Measurements from ENCODE around the gene GMPPB.
"Not testable (repeated sequence)": the region's sequence is repeated elsewhere in the genome, so short reads cannot be mapped to it uniquely, and the experiment has no call there.

Gene GMPPB

DNA sequence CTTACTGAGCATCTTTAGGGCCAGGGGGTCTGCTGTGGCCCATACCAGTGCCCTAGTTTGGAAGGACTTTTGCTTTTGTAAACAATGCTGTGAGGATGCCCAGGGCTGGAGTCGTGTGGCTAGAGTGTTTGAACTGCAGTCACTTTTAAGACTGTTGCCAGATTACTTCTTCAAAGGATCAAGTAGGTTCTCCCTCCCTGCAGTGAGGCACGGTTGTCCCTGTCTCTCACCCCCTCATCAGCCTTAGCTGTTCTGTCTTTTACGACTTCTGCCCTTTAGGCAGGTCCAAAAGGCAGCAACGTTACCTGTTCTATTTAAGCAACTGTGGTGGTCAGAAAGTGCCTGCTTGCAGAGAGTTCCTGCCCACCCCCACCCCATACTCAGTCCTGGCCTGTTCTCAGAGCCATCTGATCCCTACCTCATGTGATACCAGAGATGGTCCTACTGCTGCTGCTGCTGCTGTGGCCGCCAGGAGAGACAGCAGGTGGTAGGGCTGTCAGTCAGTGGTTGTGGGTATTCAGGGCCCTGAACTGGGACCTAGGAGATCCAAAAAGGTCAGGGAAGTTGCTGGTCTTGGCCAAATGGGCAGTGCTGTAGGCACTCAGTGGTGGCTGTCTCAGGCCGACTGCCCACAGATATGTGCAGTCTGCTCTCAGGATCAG is 29.2 kb downstream of the GMPPB start:
- in situ Hi-C loops (cut with MboI; ENCODE audit: low sequenced_read_pairs): not testable (repeated sequence)

GRCh38 chr3:49691481-49691880 is 32.3 kb downstream of the GMPPB start:
- in situ Hi-C loops (cut with MboI; ENCODE audit: low sequenced_read_pairs): not testable (repeated sequence)

- in situ Hi-C loops (cut with MboI; ENCODE audit: low sequenced_read_pairs): not testable (repeated sequence)
These were observed 32.9 kb downstream of the GMPPB start for GRCh38 chr3:49690856-49691255.

GRCh38 chr3:49689908-49690624 is 33.7 kb downstream of the GMPPB start:
- in situ Hi-C loops (cut with MboI; ENCODE audit: low sequenced_read_pairs): not testable (repeated sequence)

- in situ Hi-C loops (cut with MboI; ENCODE audit: low sequenced_read_pairs): no loop called here
These were observed 34.5 kb downstream of the GMPPB start, which contains the start of the genes MST1 and RNF123 for GRCh38 chr3:49689046-49689907. MST1 (minus strand) TSS chr3:49689474; CDS start chr3:49688691, 783 bp downstream. RNF123 (plus strand) TSS chr3:49689557; CDS start chr3:49691166, 1,609 bp downstream.

GRCh38 chr3:49688338-49689045 is 35.3 kb downstream of the GMPPB start:
- in situ Hi-C loops (cut with MboI; ENCODE audit: low sequenced_read_pairs): not testable (repeated sequence)

GRCh38 chr3:49687424-49687795 is 36.3 kb downstream of the GMPPB start:
- in situ Hi-C loops (cut with MboI; ENCODE audit: low sequenced_read_pairs): not testable (repeated sequence)

GRCh38 chr3:49686769-49687423 is 36.9 kb downstream of the GMPPB start:
- in situ Hi-C loops (cut with MboI; ENCODE audit: low sequenced_read_pairs): not testable (repeated sequence)

DNA sequence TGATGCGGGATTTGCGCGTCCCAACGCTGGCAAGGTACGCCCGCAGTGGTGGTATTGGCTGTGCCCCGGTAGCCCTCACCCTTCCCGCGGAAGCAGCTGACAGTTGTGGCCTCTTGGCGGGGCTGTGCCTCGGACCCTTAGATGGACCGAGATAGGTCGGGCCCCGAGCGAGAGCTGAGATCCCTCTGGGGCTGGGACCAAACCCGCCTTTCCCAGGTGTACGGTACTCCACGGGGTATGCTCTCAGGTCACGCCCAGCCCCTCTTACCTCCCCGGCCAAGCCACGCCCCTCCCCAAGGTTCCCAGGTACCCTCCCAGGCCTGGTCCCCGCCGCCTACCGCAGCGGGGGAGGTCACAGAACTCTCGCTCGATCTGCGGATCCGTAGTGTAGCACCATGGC is 37.4 kb downstream of the GMPPB start:
- in situ Hi-C loops (cut with MboI; ENCODE audit: low sequenced_read_pairs): not testable (repeated sequence)

GRCh38 chr3:49685846-49686245 is 37.9 kb downstream of the GMPPB start:
- in situ Hi-C loops (cut with MboI; ENCODE audit: low sequenced_read_pairs): not testable (repeated sequence)

- in situ Hi-C loops (cut with MboI; ENCODE audit: low sequenced_read_pairs): not testable (repeated sequence)
These were observed 38.6 kb downstream of the GMPPB start for GRCh38 chr3:49685103-49685502.

DNA sequence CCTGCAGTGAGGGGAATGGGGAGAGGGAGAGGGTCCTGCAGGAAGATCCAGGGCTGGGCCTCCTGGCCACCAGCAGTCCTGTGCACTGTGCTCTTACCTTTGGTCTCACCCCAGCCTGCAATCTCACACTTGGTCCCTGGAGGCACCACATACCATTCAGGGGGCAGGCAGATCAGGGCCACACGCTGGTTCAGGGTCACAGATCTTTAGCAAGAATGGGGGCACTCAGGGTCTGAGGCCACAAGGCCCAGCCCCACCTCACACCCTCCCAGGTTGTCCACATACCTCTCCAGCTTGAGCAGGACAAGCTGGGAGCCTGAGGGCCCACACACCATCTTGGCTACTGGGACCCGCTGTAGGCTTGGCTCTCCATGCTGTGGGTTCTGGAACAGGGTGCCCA is 39.3 kb downstream of the GMPPB start:
- in situ Hi-C loops (cut with MboI; ENCODE audit: low sequenced_read_pairs): not testable (repeated sequence)

DNA sequence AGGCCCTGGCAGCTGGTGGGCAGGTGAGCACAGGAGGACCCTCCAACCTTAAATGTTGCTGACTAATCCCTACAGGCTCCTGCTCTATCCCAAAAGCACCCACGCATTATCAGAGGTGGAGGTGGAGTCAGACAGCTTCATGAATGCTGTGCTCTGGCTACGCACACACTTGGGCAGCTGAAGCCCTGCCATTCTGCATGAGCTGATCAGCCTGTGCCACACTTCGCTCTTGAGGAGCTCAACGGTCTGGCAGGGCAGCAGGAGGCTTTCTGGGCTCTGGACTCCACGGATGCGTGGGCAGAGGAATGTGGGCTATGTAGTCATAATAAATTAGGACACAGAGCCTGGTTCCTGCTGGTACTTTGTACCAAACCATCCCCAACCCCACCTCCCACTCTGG is 40.6 kb downstream of the GMPPB start:
- in situ Hi-C loops (cut with MboI; ENCODE audit: low sequenced_read_pairs): no loop called here

DNA sequence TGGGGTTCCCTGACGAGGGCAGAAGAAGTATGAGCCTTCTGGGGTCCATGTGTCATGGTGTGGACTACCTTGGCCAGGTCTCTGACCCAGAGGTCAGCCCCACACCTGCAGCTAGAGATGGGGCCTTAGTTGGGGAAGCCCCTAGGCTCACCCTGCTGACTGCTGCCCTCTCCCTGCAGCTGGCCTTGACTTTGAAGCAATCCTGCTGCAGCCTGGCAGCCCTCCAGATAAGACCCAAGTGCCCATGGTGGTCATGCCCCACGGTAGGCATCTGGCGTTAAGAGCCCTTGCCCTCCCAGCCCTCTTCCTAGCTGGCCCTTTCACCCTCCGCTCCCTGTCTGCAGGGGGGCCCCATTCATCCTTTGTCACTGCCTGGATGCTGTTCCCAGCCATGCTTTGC is 42.2 kb downstream of the GMPPB start:
- in situ Hi-C loops (cut with MboI; ENCODE audit: low sequenced_read_pairs): no loop called here

- in situ Hi-C loops (cut with MboI; ENCODE audit: low sequenced_read_pairs): no loop called here
These were observed 42.6 kb downstream of the GMPPB start for GRCh38 chr3:49681232-49681522.

DNA sequence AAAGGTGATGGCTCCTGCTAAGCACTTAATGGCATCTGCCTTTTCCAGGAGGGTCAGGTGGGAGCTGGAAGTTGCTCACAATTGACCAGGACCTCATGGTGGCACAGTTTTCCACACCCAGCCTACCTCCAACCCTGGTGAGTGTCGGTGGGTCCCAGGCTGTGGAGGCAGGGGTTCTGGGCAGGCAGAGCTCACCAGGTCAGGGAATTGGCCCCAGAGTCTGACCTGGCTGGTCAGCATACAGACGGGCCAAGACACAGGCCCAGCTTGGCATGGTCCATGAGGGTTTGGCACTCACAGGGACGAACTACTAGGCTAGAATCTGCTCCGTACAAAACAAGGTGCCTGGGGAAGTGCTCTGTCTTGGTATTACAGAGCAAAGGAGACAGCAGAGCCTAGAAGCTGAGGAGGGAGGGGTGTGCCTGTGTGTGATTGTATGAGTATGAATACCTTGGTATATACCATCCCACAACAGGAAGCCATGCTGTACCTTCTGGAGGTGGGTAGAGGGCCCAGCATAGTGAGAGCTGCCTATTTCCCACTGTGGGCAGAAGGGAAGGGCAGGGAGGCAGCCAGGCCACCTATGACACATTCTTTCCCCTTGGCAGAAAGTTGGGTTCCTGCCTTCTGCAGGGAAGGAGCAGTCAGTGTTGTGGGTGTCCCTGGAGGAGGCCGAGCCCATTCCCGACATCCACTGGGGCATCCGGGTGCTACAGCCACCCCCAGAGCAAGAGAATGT is 43.1 kb downstream of the GMPPB start:
- in situ Hi-C loops (cut with MboI; ENCODE audit: low sequenced_read_pairs): no loop called here

GRCh38 chr3:49675912-49676311 is 47.8 kb downstream of the GMPPB start:
- in situ Hi-C loops (cut with MboI; ENCODE audit: low sequenced_read_pairs): no loop called here

GRCh38 chr3:49674497-49674983 is 49.2 kb downstream of the GMPPB start:
- in situ Hi-C loops (cut with MboI; ENCODE audit: low sequenced_read_pairs): loop anchor here (25.0 kb wide), 1 partner anchor 112 kb away; the partner anchor contains the start of gene BSN

DNA sequence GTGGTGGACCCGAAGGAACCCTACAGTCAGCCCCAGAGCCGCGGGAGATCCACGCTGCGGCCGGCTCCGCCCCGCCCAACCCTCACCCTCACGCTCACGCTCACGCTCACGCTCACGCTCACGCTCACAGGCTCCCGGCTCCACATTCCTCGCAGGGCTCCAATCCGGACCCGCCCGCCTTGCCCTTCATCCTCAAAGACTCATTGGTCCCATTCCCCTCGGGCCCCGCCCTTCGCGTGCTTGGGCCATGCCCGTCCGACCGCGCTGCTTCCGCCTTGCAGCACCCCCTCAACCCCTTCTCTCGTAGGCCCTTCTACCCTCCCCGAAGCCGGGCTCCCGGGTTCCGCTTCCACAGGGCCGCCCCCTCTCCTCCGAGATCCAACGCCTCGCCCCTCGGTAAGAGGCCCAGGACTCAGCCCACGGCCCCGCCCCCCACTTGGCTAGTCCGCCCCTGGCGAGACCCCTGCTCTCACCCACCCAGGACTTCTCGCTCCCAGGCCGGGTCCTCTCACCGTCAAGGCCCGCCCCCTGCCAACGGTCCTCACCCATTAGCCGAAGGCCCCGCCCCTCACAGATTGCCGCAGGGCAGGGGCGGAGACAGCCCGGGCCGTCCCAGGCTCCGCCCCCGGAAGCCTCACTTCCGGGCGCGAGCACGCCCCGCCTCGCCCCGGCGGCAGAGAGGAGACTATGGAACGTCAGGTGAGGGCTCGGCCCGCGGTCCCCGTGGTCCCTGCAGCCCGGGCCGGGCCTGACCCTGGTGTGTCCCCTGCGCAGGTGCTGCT is 49.8 kb downstream of the GMPPB start, which contains the start of gene APEH:
TSS of gene APEH (plus strand) at position 637 of the 782 bp plus-strand sequence. CDS start at position 688, 51 bp downstream.
- in situ Hi-C loops (cut with MboI; ENCODE audit: low sequenced_read_pairs): loop anchor here (25.0 kb wide), 1 partner anchor 112 kb away; the partner anchor contains the start of gene BSN
